ENCODE measurements around the gene ERGIC1. TPM values are rescaled to one million over a fixed set of nuclear protein-coding genes. Genes with fewer than 3 reads are reported as not detected.

Gene ERGIC1
- total and polyA plus RNA-seq, 8 donors = 54.5 to 293 (median 104) TPM

- no peaks in the 10 kb centered on the region for H3K9me3 ChIP-seq
- peak; percentile 72 to 95 for DNase-seq
- H3K27me3 ChIP-seq = no peaks in the 10 kb centered on the region
- 33 to 64% (median 50%) methylated on average over 13 of the region's 13 CpGs for WGBS, 5 donors
- TF ChIP-seq POLR2AphosphoS5 (IDR thresholded peaks at IDR 0.05) (peak; percentile 84 to 99 (median 95)), EP300 (IDR thresholded peaks at IDR 0.05) (peak; percentile 93), POLR2A (IDR thresholded peaks at IDR 0.05) (no peak), CTCF (IDR thresholded peaks at IDR 0.05) (no peak)
- no peak overlapping the region for H3K4me3 ChIP-seq
- intact Hi-C loops (cut with DNase I; ENCODE audit: low total_unique reads) = no loop called here
- H3K36me3 ChIP-seq = no peaks in the 10 kb centered on the region
- H3K27ac ChIP-seq = peak overlapping the region; percentile 13 to 85 (median 82)
- peaks cover 30 to 70% (median 39%) of the 10 kb centered on the region in 4 donors for H3K4me1 ChIP-seq
Observed at GRCh38 chr5:172795318-172795977, 38.6 kb upstream of the ERGIC1 start.

GRCh38 chr5:172796306-172796705, 37.7 kb upstream of the ERGIC1 start:
- 84 to 96% (median 95%) methylated on average over 6 of the region's 6 CpGs for WGBS, 5 donors
- Histone ChIP-seq H3K27ac (peak overlapping the region in 4 of 5 donors; percentile 80 to 85 (median 83)), H3K36me3 (no peaks in the 10 kb centered on the region), H3K27me3 (no peaks in the 10 kb centered on the region), H3K4me3 (no peak overlapping the region), H3K4me1 (peaks cover 30 to 70% (median 38%) of the 10 kb centered on the region in 4 donors), H3K9me3 (no peaks in the 10 kb centered on the region)
- intact Hi-C loops (cut with DNase I; ENCODE audit: low total_unique reads) = no loop called here
- TF ChIP-seq CTCF (IDR thresholded peaks at IDR 0.05) (no peak), POLR2AphosphoS5 (IDR thresholded peaks at IDR 0.05) (no peak), EP300 (IDR thresholded peaks at IDR 0.05) (no peak), POLR2A (IDR thresholded peaks at IDR 0.05) (no peak)
- DNase-seq = peak in 1 of 2 donors; percentile 6

- H3K4me3 ChIP-seq = no peak overlapping the region
- DNase-seq = no peak
- H3K27ac ChIP-seq = peak overlapping the region in 4 of 5 donors; percentile 80 to 85 (median 83)
- no peaks in the 10 kb centered on the region for H3K36me3 ChIP-seq
- no peaks in the 10 kb centered on the region for H3K9me3 ChIP-seq
- intact Hi-C loops (cut with DNase I; ENCODE audit: low total_unique reads) = no loop called here
- peaks cover 30 to 74% (median 38%) of the 10 kb centered on the region in 4 donors for H3K4me1 ChIP-seq
- no peak for TF ChIP-seq CTCF (IDR thresholded peaks at IDR 0.05)
- no peak for TF ChIP-seq POLR2A (IDR thresholded peaks at IDR 0.05)
- no peak for TF ChIP-seq POLR2AphosphoS5 (IDR thresholded peaks at IDR 0.05)
- TF ChIP-seq EP300 (IDR thresholded peaks at IDR 0.05) = no peak
- H3K27me3 ChIP-seq = no peaks in the 10 kb centered on the region
- WGBS, 5 donors = 55 to 68% (median 61%) methylated on average over 5 of the region's 5 CpGs
Observed at GRCh38 chr5:172797771-172798191, 36.3 kb upstream of the ERGIC1 start.

DNA sequence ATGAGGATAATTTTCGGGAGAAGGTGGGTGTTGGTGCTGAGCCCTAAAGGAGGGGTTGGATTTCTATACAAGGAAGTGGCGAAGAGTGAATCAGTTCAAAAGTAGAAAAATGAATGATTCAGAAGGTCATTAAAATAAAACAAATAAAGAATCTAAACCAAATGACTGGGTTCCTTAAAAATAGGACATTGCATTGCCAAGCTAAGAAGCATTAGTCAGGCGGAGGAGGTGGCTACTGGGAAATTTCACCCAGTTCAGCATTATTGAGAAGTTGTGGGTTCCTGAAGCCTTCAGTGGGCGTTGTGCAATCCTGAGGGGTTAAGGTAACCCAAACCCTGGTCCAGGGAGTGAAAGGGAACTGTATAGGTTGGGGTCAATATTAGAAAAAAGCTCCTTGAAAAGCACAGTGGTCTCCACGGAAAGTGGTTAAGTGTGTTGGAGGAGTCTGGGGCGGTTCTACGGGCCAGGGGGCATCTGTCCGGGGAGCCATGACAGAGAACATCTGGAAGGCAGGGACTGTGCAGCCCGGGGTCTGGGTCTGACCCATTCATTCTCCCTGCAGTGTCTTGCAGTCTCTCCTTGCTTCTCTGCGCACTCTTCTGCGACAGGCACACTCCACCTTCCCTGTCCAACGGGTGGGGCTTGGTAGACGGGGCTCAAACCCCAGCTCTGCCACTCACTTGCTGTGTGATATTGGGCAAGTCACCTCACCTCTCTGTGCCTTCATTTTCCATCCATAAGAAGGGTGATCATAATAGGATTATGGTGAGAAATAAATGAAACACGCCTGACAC, 35.4 kb upstream of the ERGIC1 start:
- Histone ChIP-seq H3K36me3 (no peaks in the 10 kb centered on the region), H3K27me3 (no peaks in the 10 kb centered on the region), H3K9me3 (no peaks in the 10 kb centered on the region), H3K4me3 (no peak overlapping the region), H3K4me1 (peaks cover 30 to 71% (median 37%) of the 10 kb centered on the region in 4 donors), H3K27ac (peak overlapping the region; percentile 16 to 85 (median 82))
- 68 to 81% (median 77%) methylated on average over 14 of the region's 14 CpGs for WGBS, 5 donors
- DNase-seq = no peak
- intact Hi-C loops (cut with DNase I; ENCODE audit: low total_unique reads) = no loop called here
- no peak for TF ChIP-seq POLR2A (IDR thresholded peaks at IDR 0.05)
- peak in 2 of 3 donors; percentile 27 to 80 for TF ChIP-seq POLR2AphosphoS5 (IDR thresholded peaks at IDR 0.05)

Measured in stomach (tissue), 9 donors.